Ishikawa (cell line): ENCODE results near the gene HIF1A.

Experiments used
- EP300 ChIP-seq: IDR thresholded peaks from 2 replicates; pipeline ENCODE4 v1.6.1; 2012; ENCODE audit warnings: borderline replicate concordance
- NFIC ChIP-seq: IDR thresholded peaks from 2 replicates; pipeline ENCODE4 v1.6.1; 2012
- REST ChIP-seq: IDR thresholded peaks from 2 replicates; pipeline ENCODE4 v1.6.1; 2012; ENCODE audit warnings: low read depth, mild to moderate bottlenecking
- TAF1 ChIP-seq: IDR thresholded peaks from 2 replicates; pipeline ENCODE4 v1.6.1; 2012; ENCODE audit warnings: low read depth, mild to moderate bottlenecking
- TCF12 ChIP-seq: IDR thresholded peaks from 2 replicates; pipeline ENCODE4 v1.6.1; 2012; ENCODE audit warnings: low read depth
- USF1 ChIP-seq: IDR thresholded peaks from 2 replicates; pipeline ENCODE4 v1.6.1; 2012
- YY1 ChIP-seq: IDR thresholded peaks from 2 replicates; pipeline ENCODE4 v1.6.1; 2012; ENCODE audit warnings: low read depth

GRCh38 chr14:61752626-61753025, 57.3 kb downstream of the HIF1A start:
- no peak for TF ChIP-seq USF1
- no peak for TF ChIP-seq REST
- TF ChIP-seq YY1 = no peak
- no peak for TF ChIP-seq EP300
- TF ChIP-seq TCF12 = no peak
- no peak for TF ChIP-seq TAF1
- no peak for TF ChIP-seq NFIC
